Ovary (tissue), 3 donors: ENCODE data around the gene PGLYRP2.

Experiments
- CTCF ChIP-seq, 3 donors: fragments of 450-650 bp in 2 of 3; fragments of 200-600 bp in 1 of 3; IDR thresholded peaks; one replicate each; pipeline versions ENCODE4 v1.5.1 to v1.8.0; 2016 to 2022; ENCODE audit warnings: antibody characterized with exemption in 3 of 3, mild to moderate bottlenecking in 1 of 3
- EP300 ChIP-seq: sonication (generic); formaldehyde crosslinking; IDR thresholded peaks from one replicate; pipeline ENCODE4 v1.6.1; 2017; ENCODE audit warnings: antibody characterized with exemption
- donor health status: DM: no; HTN: no; CAD: no.

- TF ChIP-seq CTCF (IDR thresholded peaks at IDR 0.05) (no peak), EP300 (no peak)
Observed at GRCh38 chr19:15445807-15446376, 33.4 kb downstream of the PGLYRP2 start.
